Aorta (tissue), 5 donors: ENCODE results near the gene WFIKKN2. TPM values are rescaled to one million over a fixed set of nuclear protein-coding genes. Genes with fewer than 3 reads are reported as not detected.

Experiments
- ATAC-seq: fragments of 200-7000 bp; cut with Tn5 transposase; one replicate; pipeline ENCODE4 v1.9.1; 2022; ENCODE audit warnings: moderate library complexity; ENCODE audit not compliant: low FRiP score
- DNase-seq, 2 donors: peaks; one replicate each; pipeline ENCODE4 v3.0.0-alpha.2; 2020
- H3K27ac ChIP-seq, 2 donors: one replicate each; pipeline ENCODE4 v1.5.1; 2013; ENCODE audit warnings: low read length in 2 of 2, mild to moderate bottlenecking in 2 of 2, moderate library complexity in 2 of 2, control low read depth in 1 of 2, inconsistent platforms in 1 of 2, low read depth in 1 of 2
- H3K27me3 ChIP-seq, 2 donors: one replicate each; pipeline ENCODE4 v1.6.1; 2013; ENCODE audit warnings: control low read depth in 1 of 2, low read length in 1 of 2, mild to moderate bottlenecking in 1 of 2, moderate library complexity in 1 of 2; ENCODE audit not compliant: insufficient read depth in 2 of 2, control insufficient read depth in 1 of 2
- H3K36me3 ChIP-seq, 2 donors: one replicate each; pipeline ENCODE4 v1.6.1; 2013; ENCODE audit warnings: control low read depth in 1 of 2, low read length in 1 of 2, mild to moderate bottlenecking in 1 of 2; ENCODE audit not compliant: insufficient read depth in 2 of 2, control insufficient read depth in 1 of 2
- H3K4me1 ChIP-seq, 2 donors: one replicate each; pipeline ENCODE4 v1.6.1; 2013; ENCODE audit warnings: low read length in 2 of 2, control low read depth in 1 of 2, mild to moderate bottlenecking in 1 of 2, moderate library complexity in 1 of 2; ENCODE audit not compliant: insufficient read depth in 2 of 2, control insufficient read depth in 1 of 2
- H3K4me3 ChIP-seq, 2 donors: one replicate each; pipeline ENCODE4 v1.5.1; 2013; ENCODE audit warnings: low read length in 2 of 2, control low read depth in 1 of 2, mild to moderate bottlenecking in 1 of 2
- H3K9me3 ChIP-seq: one replicate; pipeline ENCODE4 v1.6.1; 2013; ENCODE audit warnings: mild to moderate bottlenecking, low read length; ENCODE audit not compliant: control insufficient read depth
- WGBS, 2 donors: extraction: QIAGEN DNeasy Blood & Tissue Kit; methylation state at CpG; one replicate each; pipeline ENCODE4 v1.1.7; 2013; 5-methylcytosine and 5-hydroxymethylcytosine counted together
- intact Hi-C, 2 donors: fragments of 100-400 bp; cut with DNase I; formaldehyde crosslinking; loops; one replicate each; pipeline versions ENCODE4 v1.14.2 to v1.15.0; 2022
- polyA plus RNA-seq, 2 donors: library from polyadenylated mRNA; stranded (reverse); fragments of 200-250 nt; gene quantifications; one replicate each; pipeline ENCODE4 v1.2.3, GENCODE V29; 2013
- total RNA-seq, 2 donors: library from RNA; stranded (reverse); fragmentation: NEBNext Ultra II Directional; extraction: Animal tissue kit (Norgen Biotek cat#: 25700); gene quantifications; one replicate each; pipeline ENCODE4 v1.2.1, GENCODE V29; 2021
- donor health status: healthy with polysubstance abuse.
- donor health status: Bipolar disorder and iron deficiency.
- donor health status: DM: no; HTN: no; CAD: no.
- donor health status: DM: no; HTN: no; CAD: no.
- donor health status: DM: yes; HTN: yes; CAD: no.

WFIKKN2 gene
- total and polyA plus RNA-seq, 4 donors: 0.48 TPM; not detected in 3

GRCh38 chr17:50837980-50838954, 2.9 kb downstream of the WFIKKN2 start:
- no peak overlapping the region for H3K4me3 ChIP-seq
- intact Hi-C loops: no loop called here
- no peaks in the 10 kb centered on the region for H3K9me3 ChIP-seq
- no peaks in the 10 kb centered on the region for H3K27me3 ChIP-seq
- no peak for DNase-seq
- H3K4me1 ChIP-seq: no peaks in the 10 kb centered on the region
- no peak overlapping the region for H3K27ac ChIP-seq
- WGBS, 2 donors: 85 to 87% methylated on average over 21 of the region's 21 CpGs
- no peaks in the 10 kb centered on the region for H3K36me3 ChIP-seq
- ATAC-seq: no peak

GRCh38 chr17:50839591-50840310, 4.4 kb downstream of the WFIKKN2 start:
- DNase-seq (peak in 1 of 2 donors; percentile 74), ATAC-seq (no peak)
- no peaks in the 10 kb centered on the region for H3K27me3 ChIP-seq
- intact Hi-C loops: loop anchor here in 1 of 2 donors (2.0 to 5.0 kb wide), 2 partner anchors 55 to 357 kb away; no protein-coding TSS in a partner anchor
- no peaks in the 10 kb centered on the region for H3K9me3 ChIP-seq
- no peak overlapping the region for H3K4me3 ChIP-seq
- 94 to 95% methylated on average over 29 of the region's 29 CpGs for WGBS, 2 donors
- no peaks in the 10 kb centered on the region for H3K4me1 ChIP-seq
- no peaks in the 10 kb centered on the region for H3K36me3 ChIP-seq
- H3K27ac ChIP-seq: no peak overlapping the region

- peak in 1 of 2 donors; percentile 74 for DNase-seq
- intact Hi-C loops: loop anchor here in 1 of 2 donors (2.0 to 5.0 kb wide), 2 partner anchors 56 to 358 kb away; no protein-coding TSS in a partner anchor
Measured at GRCh38 chr17:50840311-50840851, 5.0 kb downstream of the WFIKKN2 start.

GRCh38 chr17:50841277-50841948, 6.0 kb downstream of the WFIKKN2 start:
- H3K4me1 ChIP-seq: no peaks in the 10 kb centered on the region
- WGBS, 2 donors: 69 to 75% methylated on average over 11 of the region's 11 CpGs
- intact Hi-C loops: loop anchor here in 1 of 2 donors (2.0 to 5.0 kb wide), 2 partner anchors 57 to 359 kb away; no protein-coding TSS in a partner anchor
- H3K36me3 ChIP-seq: no peaks in the 10 kb centered on the region
- ATAC-seq: no peak
- no peak overlapping the region for H3K27ac ChIP-seq
- H3K27me3 ChIP-seq: no peaks in the 10 kb centered on the region
- H3K4me3 ChIP-seq: no peak overlapping the region
- DNase-seq: peak in 1 of 2 donors; percentile 45
- H3K9me3 ChIP-seq: no peaks in the 10 kb centered on the region

More at GRCh38 chr17:50840311-50840851, 5.0 kb downstream of the WFIKKN2 start:
- Histone ChIP-seq H3K27me3 (no peaks in the 10 kb centered on the region), H3K9me3 (no peaks in the 10 kb centered on the region), H3K36me3 (no peaks in the 10 kb centered on the region), H3K27ac (no peak overlapping the region), H3K4me3 (no peak overlapping the region), H3K4me1 (no peaks in the 10 kb centered on the region)
- WGBS, 2 donors: 93% methylated on average over 29 of the region's 29 CpGs
- ATAC-seq: no peak

GRCh38 chr17:50841949-50842354, 6.6 kb downstream of the WFIKKN2 start:
- Histone ChIP-seq H3K4me1 (no peaks in the 10 kb centered on the region), H3K27ac (no peak overlapping the region), H3K27me3 (no peaks in the 10 kb centered on the region), H3K36me3 (no peaks in the 10 kb centered on the region), H3K9me3 (no peaks in the 10 kb centered on the region), H3K4me3 (no peak overlapping the region)
- peak; percentile 79 for ATAC-seq
- DNase-seq: peak; percentile 71 to 91
- intact Hi-C loops: loop anchor here (1.0 to 5.0 kb wide), 5 partner anchors 25 to 360 kb away; partner anchors contain the start of gene SPATA20 (in 2 of the 2)
- WGBS, 2 donors: 13 to 14% methylated on average over 8 of the region's 8 CpGs

- Histone ChIP-seq H3K4me3 (no peak overlapping the region), H3K9me3 (no peaks in the 10 kb centered on the region), H3K27me3 (no peaks in the 10 kb centered on the region), H3K27ac (no peak overlapping the region), H3K4me1 (no peaks in the 10 kb centered on the region), H3K36me3 (no peaks in the 10 kb centered on the region)
- intact Hi-C loops: loop anchor here (1.0 to 5.0 kb wide), 4 partner anchors 26 to 360 kb away; partner anchors contain the start of gene SPATA20 (in 2 of the 2)
- no peak for ATAC-seq
- peak in 1 of 2 donors; percentile 55 for DNase-seq
- 77 to 82% methylated on average over 9 of the region's 9 CpGs for WGBS, 2 donors
Measured at GRCh38 chr17:50842506-50843149, 7.2 kb downstream of the WFIKKN2 start.

GRCh38 chr17:50843150-50843905, 7.9 kb downstream of the WFIKKN2 start:
- H3K4me1 ChIP-seq: no peaks in the 10 kb centered on the region
- no peaks in the 10 kb centered on the region for H3K27me3 ChIP-seq
- H3K27ac ChIP-seq: no peak overlapping the region
- peak in 1 of 2 donors; percentile 53 for DNase-seq
- 90 to 91% methylated on average over 16 of the region's 16 CpGs for WGBS, 2 donors
- ATAC-seq: no peak
- no peaks in the 10 kb centered on the region for H3K36me3 ChIP-seq
- H3K4me3 ChIP-seq: no peak overlapping the region
- no peaks in the 10 kb centered on the region for H3K9me3 ChIP-seq
- intact Hi-C loops: loop anchor here (2.0 to 5.0 kb wide), 3 partner anchors 27 to 361 kb away; partner anchors contain the start of gene SPATA20 (in 2 of the 2)
